Breast epithelium (tissue), 3 donors: Measurements from ENCODE around the gene MAN2A1.

Source experiments
- POLR2A ChIP-seq: fragments of 450-650 bp; IDR thresholded peaks from one replicate; pipeline ENCODE4 v1.6.1; 2016; ENCODE audit warnings: antibody characterized with exemption, mild to moderate bottlenecking, moderate library complexity
- POLR2AphosphoS5 ChIP-seq, 3 donors: sonication (generic); formaldehyde crosslinking; IDR thresholded peaks; one replicate each; pipeline ENCODE4 v1.6.1; 2017; ENCODE audit warnings: antibody characterized with exemption in 3 of 3
- TF ChIP-seq, protein P1 (sequence below), 3 donors: fragments of 450-650 bp; IDR thresholded peaks; one replicate each; pipeline ENCODE4 v1.5.1; 2016 to 2017; ENCODE audit warnings: antibody characterized with exemption in 3 of 3, mild to moderate bottlenecking in 3 of 3, moderate library complexity in 3 of 3

GRCh38 chr5:109878887-109879286 lies 189.2 kb downstream of the MAN2A1 start:
- no peak for TF ChIP-seq POLR2A
- TF ChIP-seq, protein P1, sequence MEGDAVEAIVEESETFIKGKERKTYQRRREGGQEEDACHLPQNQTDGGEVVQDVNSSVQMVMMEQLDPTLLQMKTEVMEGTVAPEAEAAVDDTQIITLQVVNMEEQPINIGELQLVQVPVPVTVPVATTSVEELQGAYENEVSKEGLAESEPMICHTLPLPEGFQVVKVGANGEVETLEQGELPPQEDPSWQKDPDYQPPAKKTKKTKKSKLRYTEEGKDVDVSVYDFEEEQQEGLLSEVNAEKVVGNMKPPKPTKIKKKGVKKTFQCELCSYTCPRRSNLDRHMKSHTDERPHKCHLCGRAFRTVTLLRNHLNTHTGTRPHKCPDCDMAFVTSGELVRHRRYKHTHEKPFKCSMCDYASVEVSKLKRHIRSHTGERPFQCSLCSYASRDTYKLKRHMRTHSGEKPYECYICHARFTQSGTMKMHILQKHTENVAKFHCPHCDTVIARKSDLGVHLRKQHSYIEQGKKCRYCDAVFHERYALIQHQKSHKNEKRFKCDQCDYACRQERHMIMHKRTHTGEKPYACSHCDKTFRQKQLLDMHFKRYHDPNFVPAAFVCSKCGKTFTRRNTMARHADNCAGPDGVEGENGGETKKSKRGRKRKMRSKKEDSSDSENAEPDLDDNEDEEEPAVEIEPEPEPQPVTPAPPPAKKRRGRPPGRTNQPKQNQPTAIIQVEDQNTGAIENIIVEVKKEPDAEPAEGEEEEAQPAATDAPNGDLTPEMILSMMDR (IDR thresholded peaks at IDR 0.05): no peak
- no peak for TF ChIP-seq POLR2AphosphoS5 (IDR thresholded peaks at IDR 0.05)
